ENCODE data around the gene TMEM132D.

The TMEM132D gene

DNA sequence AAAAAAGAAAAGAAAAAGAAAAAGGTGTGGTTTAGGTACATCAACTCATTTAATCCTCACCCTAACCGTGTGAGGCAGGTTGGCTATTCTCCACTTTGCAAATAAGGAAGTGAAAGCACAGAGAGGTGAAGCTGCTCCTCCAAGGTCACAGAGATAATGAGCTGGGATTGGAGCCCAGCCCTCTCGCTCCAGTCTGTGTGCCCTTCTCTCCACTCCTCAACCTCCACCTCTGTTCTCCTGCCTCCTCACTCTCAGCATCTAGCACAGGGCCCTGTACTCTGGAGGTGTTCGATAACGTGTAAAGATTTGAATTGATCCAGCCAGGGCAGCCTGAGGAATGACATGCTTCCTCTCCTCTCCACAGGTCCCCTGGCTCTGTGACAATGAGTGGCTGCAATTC, 502.3 kb downstream of the TMEM132D start:
- no peak for TF ChIP-seq GATA3 (IDR thresholded peaks at IDR 0.05; ENCODE audit: low read depth, low read length)
- TF ChIP-seq GATA2 (IDR thresholded peaks at IDR 0.05; ENCODE audit: low read depth, low read length): no peak

DNA sequence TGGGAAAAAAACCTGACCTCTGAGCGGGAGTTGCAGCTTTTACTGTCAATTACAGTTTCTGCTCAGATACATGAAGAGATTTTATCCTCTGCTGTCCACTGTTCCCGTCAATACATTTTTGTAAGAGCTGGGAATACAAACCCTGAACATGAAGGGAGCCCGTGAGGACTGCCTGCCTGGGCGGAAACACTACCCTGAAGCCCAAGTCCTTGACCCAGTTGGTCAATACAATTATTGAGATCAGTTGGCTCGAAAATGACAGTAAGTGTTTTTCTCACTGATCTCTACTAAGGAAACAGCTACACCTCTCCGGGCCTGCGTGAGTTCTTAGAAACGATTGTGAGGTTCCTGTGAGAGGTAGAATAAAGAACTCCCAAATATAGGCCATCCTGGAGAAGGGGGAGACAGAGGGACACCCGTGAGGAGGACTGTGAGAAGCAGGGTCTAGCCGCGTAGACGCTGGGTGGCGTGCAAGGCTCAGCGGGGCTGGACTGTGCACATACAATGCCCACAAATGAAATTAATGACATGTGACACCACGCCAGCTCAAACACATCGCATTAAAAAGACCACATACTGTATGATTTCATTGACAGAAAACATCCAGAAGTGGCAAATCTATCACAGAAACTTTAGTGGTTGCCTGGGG, 509.5 kb downstream of the TMEM132D start:
- TF ChIP-seq GATA3 (IDR thresholded peaks at IDR 0.05; ENCODE audit: low read depth, low read length) (no peak), GATA2 (IDR thresholded peaks at IDR 0.05; ENCODE audit: low read depth, low read length) (no peak)

DNA sequence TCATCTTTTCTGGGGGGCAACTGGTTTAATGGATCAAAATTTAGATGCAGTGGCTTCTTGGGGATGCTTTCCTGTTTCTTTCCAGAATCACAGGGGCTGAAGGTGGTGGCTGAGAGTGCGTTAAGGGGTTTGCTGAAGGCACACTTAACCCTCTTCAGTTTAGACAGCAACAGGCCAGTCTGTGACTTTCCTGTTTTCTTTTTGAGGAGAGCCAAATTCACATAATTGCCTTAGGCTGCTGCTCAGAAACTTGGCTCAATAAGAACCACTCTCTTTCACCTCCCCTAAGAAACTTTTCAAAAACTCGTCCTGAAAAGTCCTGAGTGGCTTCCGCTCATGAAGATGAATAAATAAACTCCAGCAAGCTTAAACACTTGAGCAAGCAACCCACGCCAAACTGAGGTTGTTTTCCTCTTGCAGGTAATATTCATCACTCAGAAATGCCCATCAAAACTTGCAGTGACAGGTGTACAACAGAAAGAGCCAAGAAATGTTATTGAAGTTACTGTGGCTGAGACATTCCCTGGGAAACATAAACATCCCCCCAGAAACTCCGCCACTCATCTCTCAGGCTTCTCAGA, 510.4 kb downstream of the TMEM132D start:
- no peak for TF ChIP-seq GATA3 (IDR thresholded peaks at IDR 0.05; ENCODE audit: low read depth, low read length)
- no peak for TF ChIP-seq GATA2 (IDR thresholded peaks at IDR 0.05; ENCODE audit: low read depth, low read length)

DNA sequence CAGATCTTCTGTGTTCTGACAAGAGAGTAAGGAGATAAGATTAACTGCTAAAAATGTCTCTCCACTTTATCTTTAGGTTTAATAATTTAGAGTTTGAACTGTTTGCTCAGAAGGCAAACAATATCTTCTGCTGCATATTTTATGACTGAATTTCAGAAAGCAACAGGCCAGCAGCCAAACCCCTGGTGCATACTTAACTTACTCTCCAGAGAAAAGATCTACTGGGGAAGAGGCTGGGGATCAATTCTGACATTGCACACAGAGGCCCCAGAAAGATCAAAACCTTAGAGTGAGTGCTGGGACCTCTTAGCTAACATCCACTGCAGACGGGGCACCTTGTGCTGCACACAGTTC, 518.2 kb downstream of the TMEM132D start:
- no peak for TF ChIP-seq GATA3 (IDR thresholded peaks at IDR 0.05; ENCODE audit: low read depth, low read length)
- no peak for TF ChIP-seq GATA2 (IDR thresholded peaks at IDR 0.05; ENCODE audit: low read depth, low read length)

DNA sequence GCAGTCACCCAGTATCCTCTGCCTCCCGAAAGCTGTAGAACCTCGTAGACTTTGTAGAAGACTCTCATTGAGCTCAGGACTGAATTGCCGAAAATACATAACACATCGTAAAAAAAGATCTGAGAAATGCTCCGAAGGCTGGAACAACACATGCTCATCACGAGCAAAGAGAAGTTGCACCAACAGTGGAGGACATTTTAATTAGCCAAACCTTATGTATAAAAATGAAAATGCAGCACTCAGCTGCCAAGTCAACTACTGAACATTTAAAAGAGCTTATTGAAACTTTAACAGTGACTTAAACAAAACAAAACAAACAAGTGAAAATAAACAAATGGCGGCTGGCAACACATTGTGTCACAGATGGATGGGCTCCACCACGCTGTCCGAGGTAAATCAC, 519.9 kb downstream of the TMEM132D start:
- TF ChIP-seq GATA3 (IDR thresholded peaks at IDR 0.05; ENCODE audit: low read depth, low read length) (no peak), GATA2 (IDR thresholded peaks at IDR 0.05; ENCODE audit: low read depth, low read length) (no peak)

DNA sequence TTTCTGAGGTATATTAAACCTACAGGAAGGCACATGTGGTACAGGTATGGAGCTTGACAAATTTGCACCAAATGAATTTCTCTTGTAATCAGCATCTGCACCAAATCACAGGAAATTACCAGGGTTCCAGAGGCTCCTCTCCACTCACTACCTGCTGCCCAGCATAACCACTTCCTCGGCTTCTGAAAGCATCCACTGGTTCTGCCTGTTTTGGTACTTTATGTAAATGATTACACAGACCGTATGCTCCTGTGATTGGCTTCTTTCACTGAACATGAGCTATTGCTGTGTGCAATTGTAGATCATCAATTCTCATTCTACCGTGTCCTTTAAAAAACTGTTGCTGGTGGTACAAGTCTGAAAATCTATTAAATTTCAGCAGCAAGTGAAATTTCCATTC, 522.1 kb downstream of the TMEM132D start:
- no peak for TF ChIP-seq GATA2 (IDR thresholded peaks at IDR 0.05; ENCODE audit: low read depth, low read length)
- TF ChIP-seq GATA3 (IDR thresholded peaks at IDR 0.05; ENCODE audit: low read depth, low read length): no peak

DNA sequence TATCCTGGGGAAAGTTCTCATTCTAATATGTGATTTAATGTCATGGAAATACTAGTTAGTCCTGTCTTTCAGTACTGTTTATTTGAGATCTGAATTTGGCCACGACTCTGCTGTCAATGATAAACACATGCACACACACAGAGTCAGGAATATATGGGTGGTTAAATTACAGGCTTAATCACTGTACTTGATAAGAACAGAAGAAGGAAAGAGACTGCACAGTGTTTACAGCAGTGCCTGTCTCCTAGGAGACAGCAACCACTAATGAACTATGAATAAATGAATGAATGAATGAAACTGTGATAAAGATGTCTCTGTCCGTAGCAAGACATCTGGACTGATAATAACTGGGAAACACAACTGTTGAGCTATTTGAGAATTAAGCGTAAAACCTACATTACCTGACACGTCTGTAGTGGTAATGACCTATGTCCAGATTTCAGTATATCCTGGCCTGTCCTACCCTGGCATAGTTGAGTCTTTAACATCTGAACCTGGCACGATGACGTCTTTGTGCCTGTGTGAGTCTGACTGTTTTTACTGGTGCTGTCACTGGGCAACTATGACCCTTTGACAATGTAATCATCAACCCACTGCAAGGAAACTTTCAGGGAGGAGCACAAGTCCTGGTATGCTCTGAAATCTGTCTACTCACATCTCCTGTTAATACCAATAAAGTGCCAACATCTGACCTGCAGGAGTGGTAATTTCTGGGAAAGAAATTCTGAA, 524.6 kb downstream of the TMEM132D start:
- TF ChIP-seq GATA3 (IDR thresholded peaks at IDR 0.05; ENCODE audit: low read depth, low read length) (no peak), GATA2 (IDR thresholded peaks at IDR 0.05; ENCODE audit: low read depth, low read length) (no peak)

DNA sequence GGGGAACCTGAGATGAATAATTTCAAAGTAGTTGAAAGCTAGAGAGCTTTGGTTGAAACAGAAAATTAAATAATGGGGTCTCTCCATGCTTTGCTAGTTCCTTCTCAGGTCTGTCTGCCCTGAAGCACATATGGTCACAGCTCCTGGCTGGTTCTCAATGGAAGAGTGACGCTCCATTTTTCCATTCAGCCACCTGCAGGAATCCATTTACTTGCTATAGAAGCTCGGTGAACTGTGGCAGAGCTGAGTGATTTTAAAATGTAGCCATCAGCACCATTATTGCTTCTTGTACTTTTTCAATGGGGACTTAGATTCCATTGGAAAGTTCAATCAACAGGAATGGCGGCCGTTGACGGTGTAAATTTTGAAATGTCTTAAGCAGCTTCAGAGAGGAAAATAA, 525.3 kb downstream of the TMEM132D start:
- no peak for TF ChIP-seq GATA2 (IDR thresholded peaks at IDR 0.05; ENCODE audit: low read depth, low read length)
- TF ChIP-seq GATA3 (IDR thresholded peaks at IDR 0.05; ENCODE audit: low read depth, low read length): no peak

DNA sequence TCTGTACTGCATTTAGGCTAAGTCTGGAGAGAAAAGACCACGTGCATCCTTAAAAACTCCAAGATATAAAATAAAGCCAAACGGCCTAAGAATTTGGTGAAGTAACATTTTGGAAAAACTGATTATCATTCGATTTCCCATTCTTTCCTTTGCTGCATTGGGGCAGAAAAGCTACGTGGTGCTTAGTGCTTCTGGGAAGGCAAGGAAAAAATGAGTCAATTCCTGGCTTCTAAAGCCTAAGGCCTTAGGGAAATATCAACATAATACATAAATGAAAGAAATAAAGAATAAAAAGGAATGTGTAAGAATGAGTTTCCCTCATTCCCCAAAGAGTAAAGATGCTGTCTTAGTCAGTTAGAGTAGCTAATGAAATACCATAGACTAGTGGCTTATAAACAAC, 530.1 kb downstream of the TMEM132D start:
- TF ChIP-seq GATA2 (IDR thresholded peaks at IDR 0.05; ENCODE audit: low read depth, low read length) (no peak), GATA3 (IDR thresholded peaks at IDR 0.05; ENCODE audit: low read depth, low read length) (no peak)

DNA sequence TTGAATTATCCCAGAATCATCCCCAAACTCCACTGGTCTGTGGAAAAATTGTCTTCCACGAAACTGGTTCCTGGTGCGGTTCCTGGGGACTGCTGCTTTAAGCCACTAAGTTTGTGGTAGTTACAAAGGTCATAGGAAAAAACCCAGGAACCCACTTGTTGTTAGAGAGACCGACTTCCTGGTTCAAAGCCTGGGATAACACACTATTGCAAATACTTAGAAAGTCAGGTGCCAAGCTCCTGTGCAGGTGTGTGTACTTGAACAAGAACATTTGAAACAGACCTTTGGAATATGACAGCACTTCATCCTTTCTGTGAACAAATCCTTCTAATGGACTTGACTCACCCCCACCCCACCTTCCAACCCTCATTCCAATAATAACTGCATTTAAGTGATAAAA, 530.9 kb downstream of the TMEM132D start:
- TF ChIP-seq GATA3 (IDR thresholded peaks at IDR 0.05; ENCODE audit: low read depth, low read length) (no peak), GATA2 (IDR thresholded peaks at IDR 0.05; ENCODE audit: low read depth, low read length) (no peak)

DNA sequence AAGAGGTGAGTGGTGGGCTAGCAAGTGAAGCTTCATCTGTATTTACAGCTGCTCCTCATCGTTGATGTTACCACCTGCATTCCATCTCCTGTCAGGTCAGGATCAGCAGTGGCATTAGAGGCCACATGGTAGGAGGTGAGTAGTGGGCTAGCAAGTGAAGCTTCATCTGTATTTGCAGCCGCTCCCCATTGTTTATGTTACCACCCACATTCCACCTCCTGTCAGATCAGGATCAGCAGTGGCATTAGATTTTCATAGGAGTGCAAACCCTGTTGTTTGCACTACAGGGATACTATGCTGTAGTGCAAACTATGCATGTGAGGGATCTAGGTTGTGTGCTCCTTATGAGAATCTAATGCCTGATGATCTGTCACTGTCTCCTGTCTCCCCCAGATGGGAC, 531.5 kb downstream of the TMEM132D start:
- TF ChIP-seq GATA3 (IDR thresholded peaks at IDR 0.05; ENCODE audit: low read depth, low read length) (no peak), GATA2 (IDR thresholded peaks at IDR 0.05; ENCODE audit: low read depth, low read length) (no peak)

DNA sequence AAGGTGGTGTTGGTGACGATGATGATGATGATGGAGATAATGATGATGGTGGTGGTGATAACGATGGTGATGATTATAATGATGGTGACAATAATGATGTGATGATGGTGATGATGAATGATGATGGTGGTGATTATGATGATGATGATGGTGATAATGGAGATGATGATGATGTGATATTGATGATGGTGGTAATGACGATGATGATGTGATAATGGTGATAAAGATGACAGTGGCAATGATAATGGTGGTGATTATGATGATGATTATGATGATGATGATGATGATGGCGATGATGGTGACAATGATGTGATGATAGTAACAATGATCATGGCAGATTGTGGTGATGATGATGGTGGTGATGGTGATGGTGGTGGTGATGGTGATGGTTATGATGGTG, 532.6 kb downstream of the TMEM132D start:
- TF ChIP-seq GATA2 (IDR thresholded peaks at IDR 0.05; ENCODE audit: low read depth, low read length) (no peak), GATA3 (IDR thresholded peaks at IDR 0.05; ENCODE audit: low read depth, low read length) (no peak)

DNA sequence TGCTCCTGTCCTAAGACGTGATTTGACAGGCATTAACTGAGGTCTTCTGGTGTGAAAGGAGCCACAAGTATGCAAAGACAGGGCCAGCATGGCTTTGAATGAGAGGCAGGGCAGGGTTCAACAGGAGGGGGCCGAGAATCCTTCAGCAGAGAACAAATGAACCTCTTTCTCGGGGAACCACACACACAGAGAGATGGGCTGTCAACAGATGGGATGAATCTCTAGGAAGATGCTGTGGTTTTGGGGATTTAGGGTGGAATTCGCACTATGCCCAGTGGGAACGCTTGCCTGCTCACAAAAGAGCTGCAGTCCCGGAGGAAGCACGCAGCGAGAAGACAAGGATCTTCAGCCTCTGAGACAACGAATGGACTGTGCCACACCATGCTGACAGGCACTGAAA, 537.2 kb downstream of the TMEM132D start:
- TF ChIP-seq GATA2 (IDR thresholded peaks at IDR 0.05; ENCODE audit: low read depth, low read length) (no peak), GATA3 (IDR thresholded peaks at IDR 0.05; ENCODE audit: low read depth, low read length) (no peak)

DNA sequence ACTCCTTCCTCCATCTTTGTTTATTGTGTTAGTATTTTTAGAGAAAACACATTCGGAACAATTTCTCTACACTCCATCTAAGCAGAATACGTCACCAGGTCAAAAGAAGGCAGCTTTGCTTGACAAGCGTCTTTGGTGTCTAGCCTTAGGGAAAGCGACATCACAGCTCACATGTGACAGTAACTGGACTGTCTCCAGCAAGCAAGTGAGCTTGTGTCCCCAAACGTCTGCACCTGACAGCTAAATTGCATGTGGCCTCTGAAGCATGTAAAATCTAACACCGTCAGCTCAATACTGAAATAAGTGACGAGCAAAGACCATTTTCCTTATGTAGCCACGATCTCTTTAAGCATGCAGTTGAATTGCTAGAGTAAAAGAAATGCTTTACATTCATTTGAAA, 540.8 kb downstream of the TMEM132D start:
- TF ChIP-seq GATA2 (IDR thresholded peaks at IDR 0.05; ENCODE audit: low read depth, low read length): no peak
- no peak for TF ChIP-seq GATA3 (IDR thresholded peaks at IDR 0.05; ENCODE audit: low read depth, low read length)

DNA sequence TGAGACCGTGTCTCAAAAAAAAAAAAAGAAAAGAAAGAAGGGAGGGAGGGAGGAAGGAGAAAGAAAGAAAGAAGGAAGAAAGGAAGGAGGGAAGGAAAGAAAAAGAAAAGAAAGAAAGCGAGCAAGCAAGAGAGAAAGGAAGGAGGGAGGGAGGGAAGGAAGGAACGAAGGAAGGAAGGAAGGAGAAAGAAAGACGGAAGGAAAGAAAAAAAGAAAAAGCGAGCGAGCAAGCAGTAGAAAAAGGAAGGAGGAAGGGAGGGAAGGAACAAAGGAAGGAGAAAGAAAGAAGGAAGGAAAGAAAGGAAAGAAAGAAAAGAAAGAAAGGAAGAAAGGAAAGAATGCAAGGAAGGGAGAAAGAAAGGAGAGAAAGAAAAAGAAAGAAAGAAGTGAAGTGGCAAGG, 546.6 kb downstream of the TMEM132D start:
- TF ChIP-seq GATA2 (IDR thresholded peaks at IDR 0.05; ENCODE audit: low read depth, low read length) (no peak), GATA3 (IDR thresholded peaks at IDR 0.05; ENCODE audit: low read depth, low read length) (no peak)
